Urinary bladder (tissue), 4 donors: ENCODE measurements around the gene AKAP7. TPM values are rescaled to one million over a fixed set of nuclear protein-coding genes. Genes with fewer than 3 reads are reported as not detected.

Experiments
- DNase-seq: peaks from one replicate; pipeline ENCODE4 v3.0.0-alpha.2; 2015; ENCODE audit errors: extremely low spot score
- H3K27ac ChIP-seq: one replicate; pipeline ENCODE4 v1.5.1; 2013; ENCODE audit warnings: low read depth, mild to moderate bottlenecking, moderate library complexity
- H3K36me3 ChIP-seq: one replicate; pipeline ENCODE4 v1.6.1; 2013; ENCODE audit warnings: mild to moderate bottlenecking, moderate library complexity; ENCODE audit not compliant: insufficient read depth
- H3K4me1 ChIP-seq: one replicate; pipeline ENCODE4 v1.6.1; 2013; ENCODE audit warnings: mild to moderate bottlenecking, moderate library complexity; ENCODE audit not compliant: insufficient read depth
- H3K4me3 ChIP-seq: one replicate; pipeline ENCODE4 v1.5.1; 2013; ENCODE audit warnings: low read depth, low read length
- WGBS: extraction: QIAGEN DNeasy Blood & Tissue Kit; methylation state at CpG from one replicate; pipeline ENCODE4 v1.1.7; 2013; 5-methylcytosine and 5-hydroxymethylcytosine counted together
- polyA plus RNA-seq: library from polyadenylated mRNA; stranded (reverse); fragments of 200-250 nt; gene quantifications from one replicate; pipeline ENCODE4 v1.2.3, GENCODE V29; 2013
- total RNA-seq: library from RNA; depleted of rRNA; stranded (reverse); fragments of >200 nt; gene quantifications from one replicate; pipeline ENCODE4 v1.2.3, GENCODE V29; 2014
- donor health status: healthy with polysubstance abuse.
- donor health status: healthy.

Gene AKAP7
- total and polyA plus RNA-seq, 2 donors = 6.8 to 38.2 TPM

- Histone ChIP-seq H3K36me3 (no peaks in the 10 kb centered on the region), H3K27ac (no peak overlapping the region), H3K4me1 (no peaks in the 10 kb centered on the region), H3K4me3 (no peak overlapping the region)
- 59% methylated on average over 3 of the region's 3 CpGs for WGBS
- no peak for DNase-seq
Measured at GRCh38 chr6:131122007-131122406, 13.3 kb upstream of the AKAP7 start.

- no peak overlapping the region for H3K4me3 ChIP-seq
- no peaks in the 10 kb centered on the region for H3K36me3 ChIP-seq
- DNase-seq = no peak
- WGBS = 61% methylated on average over 1 of the region's 1 CpG
- H3K4me1 ChIP-seq = no peaks in the 10 kb centered on the region
- H3K27ac ChIP-seq = no peak overlapping the region
Measured at GRCh38 chr6:131122516-131122915, 12.8 kb upstream of the AKAP7 start.

- no peak for DNase-seq
Measured at GRCh38 chr6:131124336-131125071, 10.8 kb upstream of the AKAP7 start.

GRCh38 chr6:131125431-131125830, 9.8 kb upstream of the AKAP7 start:
- DNase-seq = no peak
- Histone ChIP-seq H3K27ac (no peak overlapping the region), H3K4me3 (no peak overlapping the region), H3K36me3 (no peaks in the 10 kb centered on the region), H3K4me1 (no peaks in the 10 kb centered on the region)
- 93% methylated on average over 1 of the region's 1 CpG for WGBS

More at GRCh38 chr6:131124336-131125071, 10.8 kb upstream of the AKAP7 start:
- 82% methylated on average over 3 of the region's 3 CpGs for WGBS
- no peak overlapping the region for H3K4me3 ChIP-seq
- H3K4me1 ChIP-seq = no peaks in the 10 kb centered on the region
- H3K27ac ChIP-seq = no peak overlapping the region
- no peaks in the 10 kb centered on the region for H3K36me3 ChIP-seq

- 80% methylated on average over 10 of the region's 10 CpGs for WGBS
- H3K4me3 ChIP-seq = no peak overlapping the region
- no peak overlapping the region for H3K27ac ChIP-seq
- no peaks in the 10 kb centered on the region for H3K36me3 ChIP-seq
- DNase-seq = no peak
- no peaks in the 10 kb centered on the region for H3K4me1 ChIP-seq
Measured at GRCh38 chr6:131129689-131130553, 5.3 kb upstream of the AKAP7 start.

GRCh38 chr6:131130554-131130940, 4.7 kb upstream of the AKAP7 start:
- 87% methylated on average over 5 of the region's 5 CpGs for WGBS
- no peak for DNase-seq
- H3K4me1 ChIP-seq = no peaks in the 10 kb centered on the region
- H3K4me3 ChIP-seq = no peak overlapping the region
- H3K27ac ChIP-seq = no peak overlapping the region
- H3K36me3 ChIP-seq = no peaks in the 10 kb centered on the region

- no peaks in the 10 kb centered on the region for H3K36me3 ChIP-seq
- H3K4me1 ChIP-seq = no peaks in the 10 kb centered on the region
- WGBS = 76% methylated on average over 4 of the region's 4 CpGs
- no peak overlapping the region for H3K4me3 ChIP-seq
- H3K27ac ChIP-seq = no peak overlapping the region
- DNase-seq = no peak
Measured at GRCh38 chr6:131132360-131132759, 2.9 kb upstream of the AKAP7 start.

- WGBS = 83% methylated on average over 14 of the region's 14 CpGs
- Histone ChIP-seq H3K4me1 (no peaks in the 10 kb centered on the region), H3K4me3 (no peak overlapping the region), H3K27ac (no peak overlapping the region), H3K36me3 (no peaks in the 10 kb centered on the region)
- no peak for DNase-seq
Measured at GRCh38 chr6:131134220-131134979, 867 bp upstream of the AKAP7 start.

GRCh38 chr6:131134980-131135243, 355 bp upstream of the AKAP7 start:
- H3K4me1 ChIP-seq = no peaks in the 10 kb centered on the region
- H3K4me3 ChIP-seq = peak overlapping the region; percentile 77
- no peaks in the 10 kb centered on the region for H3K36me3 ChIP-seq
- H3K27ac ChIP-seq = peak overlapping the region; percentile 80
- 3% methylated on average over 4 of the region's 4 CpGs for WGBS
- DNase-seq = no peak

- Histone ChIP-seq H3K4me3 (peak overlapping the region; percentile 77), H3K27ac (peak overlapping the region; percentile 80), H3K36me3 (no peaks in the 10 kb centered on the region), H3K4me1 (no peaks in the 10 kb centered on the region)
- peak; percentile 48 for DNase-seq
- WGBS = 4% methylated on average over 17 of the region's 17 CpGs
Measured at GRCh38 chr6:131136021-131136786, 937 bp downstream of the AKAP7 start.

GRCh38 chr6:131139599-131139998, 4.3 kb downstream of the AKAP7 start:
- Histone ChIP-seq H3K27ac (no peak overlapping the region), H3K4me3 (no peak overlapping the region), H3K36me3 (no peaks in the 10 kb centered on the region), H3K4me1 (no peaks in the 10 kb centered on the region)
- WGBS = 72% methylated on average over 4 of the region's 4 CpGs
- no peak for DNase-seq

GRCh38 chr6:131143319-131143718, 8.1 kb downstream of the AKAP7 start:
- 96% methylated on average over 3 of the region's 3 CpGs for WGBS
- no peaks in the 10 kb centered on the region for H3K36me3 ChIP-seq
- H3K4me1 ChIP-seq = no peaks in the 10 kb centered on the region
- DNase-seq = no peak
- no peak overlapping the region for H3K27ac ChIP-seq
- H3K4me3 ChIP-seq = no peak overlapping the region

GRCh38 chr6:131146865-131147264, 11.6 kb downstream of the AKAP7 start:
- no peaks in the 10 kb centered on the region for H3K4me1 ChIP-seq
- WGBS = 72% methylated on average over 2 of the region's 2 CpGs

More at GRCh38 chr6:131146865-131147264, 11.6 kb downstream of the AKAP7 start:
- Histone ChIP-seq H3K4me3 (no peak overlapping the region), H3K27ac (no peak overlapping the region), H3K36me3 (no peaks in the 10 kb centered on the region)
- DNase-seq = no peak
